Mucosa of rectum (tissue), 2 donors: Measurements from ENCODE around the gene BCAS3.
A peak's percentile ranks its signal among the peaks of the same experiment; 100 is the strongest.

Source experiments
- H3K27ac ChIP-seq, 2 donors: one replicate each; pipeline ENCODE4 v1.7.0; 2013; ENCODE audit warnings: inconsistent platforms in 2 of 2, low read depth in 2 of 2, low read length in 2 of 2
- H3K27me3 ChIP-seq, 2 donors: one replicate each; pipeline ENCODE4 v1.7.0; 2013; ENCODE audit warnings: low read length in 2 of 2; ENCODE audit not compliant: control insufficient read depth in 2 of 2, insufficient read depth in 2 of 2
- H3K36me3 ChIP-seq, 2 donors: one replicate each; pipeline ENCODE4 v1.7.0; 2013; ENCODE audit warnings: low read length in 2 of 2; ENCODE audit not compliant: control insufficient read depth in 2 of 2, insufficient read depth in 2 of 2
- H3K4me1 ChIP-seq, 2 donors: one replicate each; pipeline ENCODE4 v1.7.0; 2013; ENCODE audit warnings: low read length in 2 of 2, mild to moderate bottlenecking in 1 of 2; ENCODE audit not compliant: control insufficient read depth in 2 of 2, insufficient read depth in 2 of 2
- H3K4me3 ChIP-seq, 2 donors: one replicate each; pipeline ENCODE4 v1.7.0; 2013; ENCODE audit warnings: low read length in 2 of 2
- H3K9ac ChIP-seq, 2 donors: one replicate each; pipeline ENCODE4 v1.7.0; 2013; ENCODE audit warnings: low read length in 2 of 2, low read depth in 1 of 2, mild to moderate bottlenecking in 1 of 2
- H3K9me3 ChIP-seq, 2 donors: one replicate each; pipeline ENCODE4 v1.7.0; 2013; ENCODE audit warnings: low read length in 2 of 2; ENCODE audit not compliant: control insufficient read depth in 2 of 2
- donor health status: healthy.
- donor health status: Normal muscosa, but diverticular disease.

Gene BCAS3

DNA sequence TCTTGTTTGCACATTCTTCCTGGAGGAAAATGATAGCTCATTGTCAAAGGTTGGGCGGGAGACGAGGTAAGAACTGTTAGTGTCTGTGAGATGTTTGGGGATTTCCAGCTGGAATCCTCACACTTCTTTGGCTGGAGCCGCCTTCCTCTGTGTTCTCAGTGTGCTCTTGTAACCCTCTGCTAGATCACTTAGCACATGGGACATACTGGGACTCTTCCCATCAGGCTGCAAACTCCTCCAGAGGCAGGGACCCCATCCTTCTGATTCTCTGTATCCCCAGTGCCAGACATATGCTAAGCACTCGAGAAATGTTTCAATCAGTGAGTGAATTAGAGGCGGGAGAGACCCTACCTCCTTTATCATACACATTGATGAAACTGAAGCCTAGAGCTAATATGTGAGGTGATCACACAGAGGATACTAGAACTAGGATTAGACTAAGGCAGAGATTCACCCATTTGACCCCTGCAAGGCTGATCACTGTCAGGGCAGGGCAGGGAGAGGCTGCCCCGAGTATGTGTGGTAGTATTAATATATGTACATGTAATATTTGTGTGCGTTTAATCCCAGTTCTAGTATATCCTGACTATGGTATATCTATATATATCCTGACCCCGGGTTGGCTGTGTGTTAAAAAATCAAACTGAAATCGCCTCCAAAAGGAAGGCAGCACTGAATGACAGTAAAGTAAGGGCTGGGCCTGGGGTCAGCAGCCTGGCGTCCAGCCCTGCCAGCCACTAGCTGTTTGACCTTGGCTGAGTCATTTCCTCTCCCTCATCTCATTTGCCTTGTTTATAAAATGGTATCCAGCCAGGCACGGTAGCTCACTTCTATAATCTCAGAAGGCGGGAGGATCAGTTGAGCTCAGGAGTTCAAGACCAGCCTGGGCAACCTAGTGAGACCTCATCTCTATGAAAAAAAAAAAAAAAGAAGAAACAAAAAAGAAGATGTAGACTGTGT lies 646.5 kb downstream of the BCAS3 start:
- Histone ChIP-seq H3K4me3 (no peak overlapping the region), H3K9ac (no peak overlapping the region), H3K27ac (peak overlapping the region in 1 of 2 donors; percentile 20), H3K27me3 (peaks cover 6 to 16% of the 10 kb centered on the region in 2 donors), H3K36me3 (no peaks in the 10 kb centered on the region), H3K4me1 (no peaks in the 10 kb centered on the region), H3K9me3 (no peaks in the 10 kb centered on the region)

DNA sequence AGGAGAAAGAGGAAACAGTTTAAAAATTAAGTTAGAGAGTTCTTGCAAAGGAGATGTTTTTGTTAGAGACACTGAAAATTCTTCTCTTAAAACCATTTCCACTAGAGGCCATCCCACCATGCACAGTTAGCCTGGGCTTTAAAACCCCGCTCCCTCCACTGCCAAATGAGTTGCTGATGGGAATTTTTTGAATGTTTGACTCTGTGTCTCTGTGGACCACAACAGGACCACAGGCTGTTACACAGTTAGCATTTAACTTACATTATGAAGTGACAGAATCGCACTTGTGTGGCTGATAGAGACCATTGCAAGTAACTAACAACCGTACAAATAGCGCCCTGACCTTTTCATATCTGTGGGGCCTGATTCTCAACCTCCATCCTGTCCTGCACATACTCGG lies 647.3 kb downstream of the BCAS3 start:
- H3K27ac ChIP-seq, result no peak overlapping the region
- no peak overlapping the region for H3K9ac ChIP-seq
- H3K9me3 ChIP-seq, result no peaks in the 10 kb centered on the region
- H3K4me1 ChIP-seq, result no peaks in the 10 kb centered on the region
- H3K27me3 ChIP-seq, result peaks cover 6 to 20% of the 10 kb centered on the region in 2 donors
- no peak overlapping the region for H3K4me3 ChIP-seq
- H3K36me3 ChIP-seq, result no peaks in the 10 kb centered on the region

DNA sequence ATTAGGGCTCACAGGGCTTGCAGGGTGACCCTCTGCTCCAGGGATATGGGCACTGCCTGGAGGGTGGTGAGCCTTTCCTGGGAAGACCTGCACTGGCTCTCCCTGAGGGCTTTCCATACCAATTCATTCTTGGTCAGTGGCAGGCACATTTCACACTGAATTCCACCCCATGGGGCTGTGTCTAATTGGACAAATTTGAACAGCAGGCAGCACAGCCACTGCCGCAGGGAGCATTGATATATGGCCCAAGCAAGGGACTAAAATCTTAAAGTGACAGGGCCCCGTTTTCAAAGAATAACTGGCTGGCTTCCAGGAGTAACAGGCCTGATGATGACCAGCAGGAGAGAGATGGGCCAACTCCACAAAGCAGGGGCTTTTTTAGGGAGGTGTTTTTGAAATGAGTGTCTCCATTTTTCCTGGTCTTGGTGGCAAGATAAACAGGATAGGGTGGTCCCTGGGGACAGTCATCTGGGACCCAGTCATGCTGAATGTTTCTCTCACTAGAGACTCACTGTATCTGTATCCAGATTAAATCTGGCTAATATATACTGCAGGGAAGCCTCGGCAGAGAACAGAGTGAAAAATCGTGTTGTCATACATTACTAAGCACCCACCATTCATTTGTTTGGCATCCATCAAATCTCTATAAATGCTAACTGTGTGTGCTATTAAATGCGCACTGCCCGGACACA lies 647.9 kb downstream of the BCAS3 start:
- Histone ChIP-seq H3K27me3 (peaks cover 9 to 20% of the 10 kb centered on the region in 2 donors), H3K36me3 (no peaks in the 10 kb centered on the region), H3K4me1 (no peaks in the 10 kb centered on the region), H3K4me3 (no peak overlapping the region), H3K9ac (no peak overlapping the region), H3K9me3 (no peaks in the 10 kb centered on the region), H3K27ac (no peak overlapping the region)

DNA sequence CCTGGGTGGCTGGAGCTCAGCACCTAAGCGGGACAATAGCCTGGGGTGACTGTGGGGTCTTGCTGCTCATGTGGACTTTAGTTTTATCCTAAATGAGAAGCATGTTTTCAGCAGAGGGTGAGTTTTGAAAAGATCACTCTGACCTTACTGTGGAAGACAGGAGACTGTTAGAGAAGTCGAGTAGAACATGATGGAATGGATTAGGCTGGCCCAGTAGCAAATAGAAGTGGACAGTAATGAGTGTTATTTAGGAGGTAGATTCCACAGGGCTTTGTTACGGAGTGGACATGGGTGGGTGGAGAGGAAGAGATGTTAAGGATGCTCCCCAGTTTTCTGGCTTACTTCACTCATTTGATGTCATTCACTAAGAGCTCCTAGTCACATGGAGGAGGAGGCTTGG lies 648.7 kb downstream of the BCAS3 start:
- Histone ChIP-seq H3K27ac (no peak overlapping the region), H3K9ac (no peak overlapping the region), H3K9me3 (no peaks in the 10 kb centered on the region), H3K27me3 (peaks cover 11 to 24% of the 10 kb centered on the region in 2 donors), H3K4me3 (no peak overlapping the region), H3K4me1 (no peaks in the 10 kb centered on the region), H3K36me3 (no peaks in the 10 kb centered on the region)

DNA sequence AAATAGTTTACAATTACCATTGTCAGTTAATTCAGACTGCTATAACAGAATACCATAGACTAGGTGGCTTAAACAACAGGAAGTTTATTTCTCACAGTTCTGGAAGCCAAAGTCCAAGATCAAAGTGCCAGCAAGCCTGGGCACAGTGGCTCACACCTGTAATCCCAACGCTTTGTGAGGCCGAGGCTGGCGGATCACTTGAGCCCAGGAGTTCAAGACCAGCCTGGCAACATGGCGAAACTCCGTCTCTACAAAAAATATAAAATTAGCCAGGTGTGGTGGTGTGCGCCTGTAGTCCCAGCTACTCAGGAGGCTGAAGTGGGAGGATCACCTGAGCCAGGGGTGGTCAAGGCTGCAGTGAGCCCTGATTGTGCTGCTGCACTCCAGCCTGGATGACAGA lies 650.7 kb downstream of the BCAS3 start:
- no peak overlapping the region for H3K4me3 ChIP-seq
- no peak overlapping the region for H3K9ac ChIP-seq
- H3K27ac ChIP-seq, result no peak overlapping the region
- no peaks in the 10 kb centered on the region for H3K36me3 ChIP-seq
- H3K9me3 ChIP-seq, result no peaks in the 10 kb centered on the region
- no peaks in the 10 kb centered on the region for H3K4me1 ChIP-seq
- H3K27me3 ChIP-seq, result peaks cover 17 to 39% of the 10 kb centered on the region in 2 donors

DNA sequence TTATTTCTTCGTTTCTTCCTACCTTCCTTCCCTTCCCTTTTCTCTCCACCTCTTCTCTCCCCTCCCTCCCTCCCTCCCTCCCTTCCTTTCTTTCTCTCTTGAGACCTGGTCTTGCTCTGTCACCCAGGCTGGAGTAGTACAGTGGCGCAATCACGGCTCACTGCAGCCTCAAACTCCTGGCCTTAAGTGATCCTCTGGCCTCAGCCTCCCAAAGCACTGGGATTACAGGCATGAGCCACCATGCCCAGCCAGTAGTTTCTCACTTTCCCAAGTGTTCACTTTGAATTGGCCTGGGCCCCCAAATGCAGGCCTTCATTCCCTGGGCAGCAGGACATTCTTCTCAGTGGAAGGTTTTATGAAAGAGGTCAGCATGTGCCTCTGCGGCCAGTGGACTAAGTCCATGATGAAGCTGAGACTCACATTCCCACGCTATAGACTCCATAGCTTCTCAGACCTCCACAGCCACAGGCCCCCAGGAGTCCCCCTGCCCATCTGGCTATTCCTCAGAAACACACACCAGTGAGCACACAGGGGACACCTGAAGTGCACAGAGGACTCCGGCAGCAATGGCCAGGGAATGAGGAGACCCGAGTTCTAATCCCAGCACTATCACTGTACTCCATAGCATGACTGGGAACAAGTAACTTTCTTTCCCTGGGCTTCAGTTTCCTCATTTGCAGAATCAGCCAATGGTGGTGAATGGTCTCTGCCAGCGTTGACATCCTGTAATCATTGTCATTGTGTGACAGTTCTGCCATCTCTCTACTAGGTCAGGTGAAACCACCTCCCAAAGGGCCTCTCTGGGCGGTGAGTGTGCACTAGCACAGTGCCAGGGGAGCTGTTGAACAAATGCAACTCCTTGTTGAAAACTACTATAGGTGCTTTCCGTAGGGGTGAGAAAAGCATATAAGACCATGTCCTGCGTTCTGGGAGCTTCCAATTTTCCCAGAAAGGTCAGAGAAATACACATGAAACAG lies 652.8 kb downstream of the BCAS3 start:
- H3K4me3 ChIP-seq, result no peak overlapping the region
- no peak overlapping the region for H3K27ac ChIP-seq
- no peaks in the 10 kb centered on the region for H3K4me1 ChIP-seq
- H3K9ac ChIP-seq, result no peak overlapping the region
- no peaks in the 10 kb centered on the region for H3K9me3 ChIP-seq
- peaks cover 24 to 42% of the 10 kb centered on the region in 2 donors for H3K27me3 ChIP-seq
- H3K36me3 ChIP-seq, result no peaks in the 10 kb centered on the region

DNA sequence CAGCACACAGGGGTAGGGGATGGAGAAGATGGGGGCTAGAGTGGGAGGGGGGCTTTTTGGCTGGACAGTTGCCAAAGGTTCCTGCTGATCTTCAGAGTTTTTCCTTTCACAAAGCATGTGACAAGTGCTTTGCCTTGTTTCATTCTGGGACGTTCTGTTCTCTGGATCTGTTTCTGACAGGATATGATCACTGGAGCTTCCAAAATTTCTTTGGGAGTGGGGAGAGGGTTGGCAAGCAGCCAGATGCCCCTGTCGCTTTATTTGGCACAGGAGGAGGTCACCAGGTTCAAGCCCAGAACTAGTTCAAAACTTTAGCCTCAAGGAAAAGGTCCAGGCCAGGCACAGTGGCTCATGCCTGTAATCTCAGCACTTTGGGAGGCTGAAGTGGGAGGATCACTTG lies 653.5 kb downstream of the BCAS3 start:
- Histone ChIP-seq H3K9ac (no peak overlapping the region), H3K27me3 (peaks cover 21 to 39% of the 10 kb centered on the region in 2 donors), H3K4me1 (peaks cover 0 to 3% of the 10 kb centered on the region in 2 donors), H3K4me3 (no peak overlapping the region), H3K36me3 (no peaks in the 10 kb centered on the region), H3K27ac (no peak overlapping the region), H3K9me3 (no peaks in the 10 kb centered on the region)

DNA sequence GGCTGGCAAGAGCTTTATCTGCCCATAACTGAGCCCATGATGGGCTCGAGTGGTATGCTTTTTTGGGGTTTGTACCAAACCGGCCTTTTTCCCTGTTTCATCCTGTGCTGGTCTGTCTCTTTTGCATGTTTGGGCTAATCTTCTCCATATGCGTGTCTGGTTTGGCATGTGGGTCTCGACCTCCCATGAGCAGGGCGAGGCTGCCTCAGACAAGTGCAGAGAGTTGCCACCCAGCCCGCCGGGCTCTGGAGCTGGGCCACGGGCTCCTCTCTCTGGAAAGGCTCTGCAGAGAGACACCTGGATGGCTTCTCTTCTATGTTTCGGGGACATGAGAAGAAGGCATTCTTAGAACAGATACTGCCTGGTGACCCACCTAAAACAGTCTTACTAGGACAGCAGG lies 654.2 kb downstream of the BCAS3 start:
- no peak overlapping the region for H3K9ac ChIP-seq
- H3K27me3 ChIP-seq, result peaks cover 21 to 37% of the 10 kb centered on the region in 2 donors
- no peak overlapping the region for H3K4me3 ChIP-seq
- no peaks in the 10 kb centered on the region for H3K9me3 ChIP-seq
- no peak overlapping the region for H3K27ac ChIP-seq
- H3K4me1 ChIP-seq, result peaks cover 0 to 3% of the 10 kb centered on the region in 2 donors
- H3K36me3 ChIP-seq, result no peaks in the 10 kb centered on the region

DNA sequence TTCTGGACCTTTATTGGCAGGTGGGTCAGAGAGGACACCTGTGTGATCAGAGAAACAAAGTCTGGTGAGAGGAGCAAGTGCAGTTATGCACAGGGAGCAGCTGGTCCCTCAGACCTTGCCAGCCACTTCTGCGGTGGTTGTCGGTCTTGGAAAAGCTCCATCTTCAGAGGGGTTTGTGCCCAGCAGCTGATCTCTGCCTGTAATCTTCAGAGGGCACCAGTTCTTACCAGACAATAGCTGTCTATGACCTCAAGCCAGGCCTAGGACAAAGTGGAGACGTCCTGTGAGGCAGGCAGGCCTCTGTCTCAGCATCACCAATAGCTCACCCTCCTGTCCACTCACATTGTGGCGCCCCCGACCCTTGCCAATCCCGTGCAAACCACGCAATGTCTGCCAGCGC lies 655.5 kb downstream of the BCAS3 start:
- Histone ChIP-seq H3K27me3 (peaks cover 27 to 45% of the 10 kb centered on the region in 2 donors), H3K9ac (no peak overlapping the region)

More for the DNA sequence above, 655.5 kb downstream of the BCAS3 start:
- Histone ChIP-seq H3K4me1 (peaks cover 0 to 3% of the 10 kb centered on the region in 2 donors), H3K4me3 (no peak overlapping the region), H3K27ac (no peak overlapping the region), H3K36me3 (no peaks in the 10 kb centered on the region), H3K9me3 (no peaks in the 10 kb centered on the region)
